OCI-LY7 (cell line): ENCODE data around the gene FBXO27. TPM values are rescaled to one million over a fixed set of nuclear protein-coding genes. Genes with fewer than 3 reads are reported as not detected.

Source experiments
- BruUV-seq: library from RNA; stranded (reverse); fragments of 400-500 nt; replicated peaks from 2 replicates; lab custom pipeline; 2021; lab: Mats Ljungman, UMichigan
- CTCF ChIA-PET: fragments of 300-600 bp; sonication (Branson Sonifier 250); formaldehyde crosslinking; loops from one replicate; lab custom pipeline; 2022; ENCODE audit warnings: antibody characterized with exemption; ENCODE audit not compliant: unreplicated experiment; lab: Charles Lee
- POLR2A ChIA-PET: fragments of 300-600 bp; sonication (Branson Sonifier 250); formaldehyde crosslinking; loops from one replicate; lab custom pipeline; 2022; ENCODE audit warnings: antibody characterized with exemption; lab: Charles Lee
- DNase-seq: peaks from one replicate; pipeline ENCODE4 v3.0.0-alpha.2; 2015; ENCODE audit warnings: low spot score
- H2AFZ ChIP-seq: fragments of 200-600 bp; sonication (generic), shearing (Covaris generic); 2 replicates; pipeline ENCODE4 v1.6.1; 2014; ENCODE audit warnings: mild to moderate bottlenecking, antibody characterized with exemption, low read length, moderate library complexity
- H3K27ac ChIP-seq: fragments of 200-600 bp; sonication (generic); 2 replicates; pipeline ENCODE4 v1.5.1; 2014; ENCODE audit warnings: mixed run types, low read depth, mild to moderate bottlenecking, moderate library complexity, low read length, inconsistent platforms; ENCODE audit not compliant: poor library complexity, severe bottlenecking
- H3K36me3 ChIP-seq: fragments of 200-600 bp; sonication (generic); 2 replicates; pipeline ENCODE4 v1.6.1; 2014; ENCODE audit warnings: mild to moderate bottlenecking, antibody characterized with exemption, low read length, moderate library complexity, mixed read lengths; ENCODE audit not compliant: insufficient read depth
- H3K4me1 ChIP-seq: fragments of 200-600 bp; sonication (generic); 2 replicates; pipeline ENCODE4 v1.5.1; 2014; ENCODE audit warnings: mild to moderate bottlenecking, low read length; ENCODE audit not compliant: insufficient read depth, poor library complexity, severe bottlenecking
- H3K4me2 ChIP-seq: fragments of 200-600 bp; sonication (generic); 2 replicates; pipeline ENCODE4 v1.6.1; 2014; ENCODE audit warnings: mild to moderate bottlenecking, low read length
- H3K4me3 ChIP-seq: fragments of 200-600 bp; sonication (generic); 2 replicates; pipeline ENCODE4 v1.5.1; 2014; ENCODE audit warnings: mild to moderate bottlenecking, low read depth, low read length; ENCODE audit not compliant: poor library complexity, severe bottlenecking
- H3K79me2 ChIP-seq: fragments of 200-600 bp; sonication (generic); 2 replicates; pipeline ENCODE4 v1.6.1; 2016; ENCODE audit warnings: low read depth, mild to moderate bottlenecking, low read length, moderate library complexity, mixed read lengths; ENCODE audit not compliant: insufficient read depth
- H3K9me2 ChIP-seq: fragments of 200-600 bp; sonication (generic); 2 replicates; pipeline ENCODE4 v1.6.1; 2016; ENCODE audit warnings: mild to moderate bottlenecking, low read length, mixed read lengths; ENCODE audit not compliant: insufficient read depth
- H3K9me3 ChIP-seq: fragments of 200-600 bp; sonication (generic); 2 replicates; pipeline ENCODE4 v1.6.1; 2014; ENCODE audit warnings: mild to moderate bottlenecking, mixed run types, low read length, mixed read lengths
- H4K20me1 ChIP-seq: fragments of 200-600 bp; sonication (generic); 2 replicates; pipeline ENCODE4 v1.6.1; 2014; ENCODE audit warnings: mild to moderate bottlenecking, antibody characterized with exemption, low read length, moderate library complexity, mixed read lengths; ENCODE audit not compliant: insufficient read depth
- CTCF ChIP-seq: fragments of 200-600 bp; sonication (generic); conservative IDR thresholded peaks from 2 replicates; pipeline ENCODE4 v1.5.1; 2014; ENCODE audit warnings: mild to moderate bottlenecking, antibody characterized with exemption, low read length, moderate library complexity, mixed read lengths
- EZH2phosphoT487 ChIP-seq: fragments of 200-600 bp; sonication (generic); IDR thresholded peaks from 2 replicates; pipeline ENCODE4 v1.6.1; 2018; ENCODE audit warnings: low read depth, borderline replicate concordance, mild to moderate bottlenecking, mixed run types, antibody characterized with exemption, low read length, moderate library complexity, mixed read lengths
- intact Hi-C: fragments of 100-400 bp; cut with micrococcal nuclease; formaldehyde crosslinking; loops from one replicate; pipeline ENCODE4 v1.10.0; 2022; ENCODE audit not compliant: unreplicated experiment
- total RNA-seq, 2 experiments: library from RNA; depleted of rRNA in 1 of 2; stranded (reverse); fragments of >200 nt in 1 of 2; shearing (Covaris generic) in 1 of 2; gene quantifications; 2 replicates each; pipeline ENCODE4 v1.2.3, GENCODE V29; 2014 to 2022

Gene FBXO27
- total RNA-seq, 2 experiments from 2014 or later = 1.0 to 10.5 TPM

DNA sequence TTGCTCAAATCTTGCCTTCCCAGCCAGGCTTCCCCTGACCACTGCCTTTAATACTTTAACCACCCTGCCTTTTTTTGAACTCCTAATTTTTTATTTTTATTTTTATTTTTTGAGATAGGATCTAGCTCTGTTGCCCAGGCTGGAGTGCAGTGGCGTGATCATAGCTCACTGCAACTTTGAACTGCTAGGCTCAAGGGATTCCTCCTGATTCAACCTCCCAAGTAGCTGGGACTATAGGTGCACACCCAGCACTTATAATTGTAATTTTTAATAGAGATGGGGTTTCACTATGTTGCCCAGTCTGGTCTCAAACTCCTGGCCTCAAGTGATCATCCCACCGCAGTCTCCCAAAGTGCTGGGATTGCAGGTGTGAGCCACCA is 21.7 kb upstream of the FBXO27 start:
- no peaks in the 10 kb centered on the region for H3K79me2 ChIP-seq
- H2AFZ ChIP-seq = no peak overlapping the region
- H3K4me3 ChIP-seq = no peak overlapping the region
- no peak overlapping the region for H3K4me2 ChIP-seq
- BruUV-seq = no TSS peak
- no peak overlapping the region for H3K27ac ChIP-seq
- TF ChIP-seq CTCF = no peak
- TF ChIP-seq EZH2phosphoT487 = no peak
- intact Hi-C loops = no loop called here
- no peaks in the 10 kb centered on the region for H4K20me1 ChIP-seq
- H3K36me3 ChIP-seq = no peaks in the 10 kb centered on the region
- no peaks in the 10 kb centered on the region for H3K9me2 ChIP-seq
- CTCF ChIA-PET = interaction anchor here (0.6 kb wide), 1 partner anchor 20 kb away, joined by 3 read pairs; no protein-coding TSS in a partner anchor
- POLR2A ChIA-PET = interaction anchor here (0.6 kb wide), 1 partner anchor 8 kb away, joined by 4 read pairs; no protein-coding TSS in a partner anchor
- no peaks in the 10 kb centered on the region for H3K9me3 ChIP-seq
- no peak for DNase-seq
- no peaks in the 10 kb centered on the region for H3K4me1 ChIP-seq

DNA sequence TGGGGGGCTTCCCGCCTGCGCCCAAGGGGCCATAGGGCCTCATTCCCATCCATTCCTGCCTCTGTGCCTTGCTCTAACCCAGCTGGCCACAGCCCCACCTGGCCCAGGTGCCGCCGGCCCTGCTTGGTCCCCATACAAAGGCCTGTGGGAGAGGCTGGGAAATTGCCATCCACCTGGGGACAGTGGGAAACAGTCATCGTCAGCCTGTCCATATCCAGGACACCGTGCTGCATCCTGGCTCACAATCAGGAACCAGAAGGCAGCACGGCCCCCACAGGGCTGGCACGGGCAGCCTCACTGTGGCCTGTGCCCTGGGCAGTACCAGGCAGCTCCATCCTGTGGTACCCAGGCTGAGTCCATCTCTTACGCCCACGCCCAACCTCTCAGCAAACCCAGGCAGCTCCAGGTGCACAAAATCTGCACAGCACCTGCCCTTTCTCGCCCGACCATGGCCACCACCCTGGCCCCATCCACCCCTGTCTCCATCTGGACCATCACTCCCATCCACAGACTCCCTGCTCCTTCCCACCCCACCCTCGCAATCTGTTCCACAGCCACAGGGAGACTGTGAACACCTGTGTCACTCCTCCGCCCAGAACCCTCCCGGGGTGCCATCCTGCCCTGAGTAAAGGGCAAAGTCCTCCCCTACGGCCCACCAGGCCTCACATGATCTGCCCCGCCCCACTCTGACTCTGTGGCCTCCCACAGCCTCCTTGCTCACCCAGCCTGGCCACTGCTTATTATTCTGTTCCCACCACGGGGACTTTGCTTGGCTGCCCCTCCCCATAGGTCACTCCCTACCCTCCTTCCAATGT is 21.1 kb upstream of the FBXO27 start:
- intact Hi-C loops = no loop called here
- CTCF ChIA-PET = interaction anchor here (0.6 kb wide), 1 partner anchor 21 kb away, joined by 3 read pairs; no protein-coding TSS in a partner anchor
- POLR2A ChIA-PET = interaction anchor here (0.6 kb wide), 1 partner anchor 8 kb away, joined by 4 read pairs; no protein-coding TSS in a partner anchor

More for the DNA sequence above, 21.1 kb upstream of the FBXO27 start:
- TF ChIP-seq EZH2phosphoT487 (no peak), CTCF (no peak)
- Histone ChIP-seq H3K4me1 (no peaks in the 10 kb centered on the region), H3K9me2 (no peaks in the 10 kb centered on the region), H3K27ac (no peak overlapping the region), H3K36me3 (no peaks in the 10 kb centered on the region), H3K79me2 (no peaks in the 10 kb centered on the region), H3K4me3 (no peak overlapping the region), H3K9me3 (no peaks in the 10 kb centered on the region), H3K4me2 (no peak overlapping the region), H4K20me1 (no peaks in the 10 kb centered on the region), H2AFZ (no peak overlapping the region)
- BruUV-seq = no TSS peak
- DNase-seq = no peak
